K562 (cell line): ENCODE measurements around the gene UBASH3A. TPM values are rescaled to one million over a fixed set of nuclear protein-coding genes. Genes with fewer than 3 reads are reported as not detected.

ENCODE experiments used
- ELF4 ChIP-seq: fragments of 450-650 bp; formaldehyde crosslinking; IDR thresholded peaks from 2 replicates; pipeline ENCODE4 v1.4.0; 2022; ENCODE audit warnings: missing genetic modification characterization
- FIP1L1 ChIP-seq: fragments of 200-400 bp; formaldehyde crosslinking; IDR thresholded peaks from 2 replicates; pipeline ENCODE4 v1.6.1; 2018; ENCODE audit warnings: mild to moderate bottlenecking, low read depth, low read length; ENCODE audit not compliant: poor library complexity, severe bottlenecking
- HDAC3 ChIP-seq: fragments of 450-650 bp; IDR thresholded peaks from 2 replicates; pipeline ENCODE4 v1.6.1; 2018; ENCODE audit warnings: borderline replicate concordance, mild to moderate bottlenecking, moderate library complexity; ENCODE audit not compliant: partially characterized antibody
- HMGN3 ChIP-seq: IDR thresholded peaks from 2 replicates; pipeline ENCODE4 v1.6.1; 2011; ENCODE audit warnings: borderline replicate concordance, low read depth, mild to moderate bottlenecking, mixed read lengths, low read length; ENCODE audit not compliant: insufficient read length; ENCODE audit errors: extremely low read depth
- KAT2B ChIP-seq: IDR thresholded peaks from one replicate; pipeline ENCODE4 v1.6.1; 2012; ENCODE audit warnings: low read depth, mild to moderate bottlenecking, control low read depth, inconsistent platforms, low read length, moderate library complexity
- NELFE ChIP-seq: IDR thresholded peaks from 2 replicates; pipeline ENCODE4 v1.6.1; 2011; ENCODE audit warnings: mild to moderate bottlenecking; ENCODE audit not compliant: insufficient read depth, insufficient read length
- NFIC ChIP-seq: fragments of 450-650 bp; IDR thresholded peaks from 2 replicates; pipeline ENCODE4 v1.6.1; 2017; ENCODE audit warnings: mild to moderate bottlenecking, inconsistent platforms
- SMARCA4 ChIP-seq: fragments of 450-650 bp; IDR thresholded peaks from 2 replicates; pipeline ENCODE4 v1.6.1; 2016
- TOE1 ChIP-seq, 2 experiments: fragments of 450-650 bp in 1 of 2; sonication (generic) in 1 of 2; formaldehyde crosslinking in 1 of 2; IDR thresholded peaks; 2 replicates each; pipeline versions ENCODE4 v1.7.1 to v1.8.0; 2016 to 2022; ENCODE audit warnings: borderline replicate concordance in 2 of 2, mild to moderate bottlenecking in 2 of 2, antibody characterized with exemption in 1 of 2, inconsistent platforms in 1 of 2, low read depth in 1 of 2, missing genetic modification reagents in 1 of 2, moderate library complexity in 1 of 2
- TRIM24 ChIP-seq, 2 experiments: fragments of 450-650 bp; IDR thresholded peaks; 2 replicates each; pipeline ENCODE4 v1.6.1; 2016
- ZNF444 ChIP-seq: fragments of 250-450 bp; sonication (Bioruptor Pico); IDR thresholded peaks from 2 replicates; pipeline ENCODE4 v1.4.0; 2020; ENCODE audit warnings: mild to moderate bottlenecking, moderate library complexity
- ZNF586 ChIP-seq: fragments of 450-650 bp; formaldehyde crosslinking; conservative IDR thresholded peaks from 2 replicates; pipeline ENCODE4 v1.4.0; 2020; ENCODE audit warnings: mild to moderate bottlenecking, moderate library complexity
- polyA plus RNA-seq, 8 experiments: library from polyadenylated mRNA; depleted of rRNA in 4 of 8; stranded (reverse) in 5 of 8; unstranded in 3 of 8; fragments of >200 nt; fragmentation: Nextera tagmentation in 2 of 8; fragmentation: Illumina TruSeq in 1 of 8; extraction: Ambion mirVana in 2 of 8; extraction: Trizol in 1 of 8; gene quantifications; 2 replicates each; pipeline versions ENCODE4 v1.2.1 to v1.2.3, GENCODE V29; 2011 to 2014; ENCODE audit warnings: inconsistent platforms in 1 of 8, missing spikeins in 1 of 8
- total RNA-seq, 7 experiments: library from RNA; depleted of rRNA in 6 of 7; stranded (reverse); fragments of >200 nt in 6 of 7; fragmentation: Illumina TruSeq in 2 of 7; extraction: Trizol in 2 of 7; gene quantifications; 2 replicates each; pipeline versions ENCODE4 v1.2.1 to v1.2.3, GENCODE V29; 2011 to 2021; ENCODE audit warnings: low replicate concordance in 1 of 7
- TF ChIP-seq, protein P1 (sequence below): fragments of 450-650 bp; conservative IDR thresholded peaks from 2 replicates; pipeline ENCODE4 v1.6.1; 2016; ENCODE audit warnings: missing genetic modification characterization, low read depth, mild to moderate bottlenecking, control low read depth, missing compliant biosample characterization
- TF ChIP-seq, protein P2 (sequence below): fragments of 450-650 bp; IDR thresholded peaks from 2 replicates; pipeline ENCODE4 v1.6.1; 2016; ENCODE audit warnings: mild to moderate bottlenecking
- TF ChIP-seq, protein P3 (sequence below): fragments of 150-350 bp; conservative IDR thresholded peaks from 2 replicates; pipeline ENCODE4 v1.6.1; 2014; ENCODE audit warnings: low read length
- TF ChIP-seq, protein P4 (sequence below): fragments of 250-450 bp; sonication (Bioruptor Pico); IDR thresholded peaks from 2 replicates; pipeline ENCODE4 v1.8.0; 2021; ENCODE audit warnings: mild to moderate bottlenecking, moderate library complexity

Gene UBASH3A
- total and polyA plus RNA-seq, 9 of the 15 experiments (the other 6 are each of a cell fraction or from before 2014, with no cell fraction given) = 0.23 to 1.8 (median 1.1) TPM

DNA sequence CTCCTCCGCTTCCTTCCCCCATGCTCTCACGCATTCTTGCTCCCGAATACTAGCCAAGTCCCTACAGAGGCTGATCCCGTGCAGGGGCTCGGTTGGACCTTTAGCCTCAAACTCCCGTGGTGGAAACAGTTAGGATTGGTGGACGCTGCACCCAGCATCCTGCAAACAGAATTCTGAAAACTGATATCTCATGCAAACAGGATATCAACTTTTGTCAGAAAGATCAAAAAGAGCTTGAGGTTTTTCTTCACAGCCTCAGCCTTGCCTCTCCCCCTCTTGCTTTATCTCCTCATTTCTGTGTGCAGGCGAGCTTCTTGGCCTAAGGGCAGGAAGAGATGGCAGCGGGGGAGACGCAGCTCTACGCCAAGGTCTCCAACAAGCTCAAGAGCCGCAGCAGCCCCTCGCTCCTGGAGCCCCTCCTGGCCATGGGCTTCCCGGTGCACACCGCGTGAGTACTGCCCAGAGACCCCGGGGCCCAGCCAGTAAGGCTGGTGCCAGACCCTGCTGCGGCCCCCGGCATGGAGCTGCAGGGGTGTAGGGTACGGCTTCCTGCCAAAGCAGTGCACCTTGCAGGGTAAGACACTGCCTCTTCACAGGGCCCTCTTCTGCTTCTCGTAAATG is at the start of gene UBASH3A (continued):
- peak; percentile 71 to 87 for TF ChIP-seq TRIM24 (IDR thresholded peaks at IDR 0.05)
- no peak for TF ChIP-seq ELF4 (CRISPR knock-in tag)
- TF ChIP-seq, protein P1, sequence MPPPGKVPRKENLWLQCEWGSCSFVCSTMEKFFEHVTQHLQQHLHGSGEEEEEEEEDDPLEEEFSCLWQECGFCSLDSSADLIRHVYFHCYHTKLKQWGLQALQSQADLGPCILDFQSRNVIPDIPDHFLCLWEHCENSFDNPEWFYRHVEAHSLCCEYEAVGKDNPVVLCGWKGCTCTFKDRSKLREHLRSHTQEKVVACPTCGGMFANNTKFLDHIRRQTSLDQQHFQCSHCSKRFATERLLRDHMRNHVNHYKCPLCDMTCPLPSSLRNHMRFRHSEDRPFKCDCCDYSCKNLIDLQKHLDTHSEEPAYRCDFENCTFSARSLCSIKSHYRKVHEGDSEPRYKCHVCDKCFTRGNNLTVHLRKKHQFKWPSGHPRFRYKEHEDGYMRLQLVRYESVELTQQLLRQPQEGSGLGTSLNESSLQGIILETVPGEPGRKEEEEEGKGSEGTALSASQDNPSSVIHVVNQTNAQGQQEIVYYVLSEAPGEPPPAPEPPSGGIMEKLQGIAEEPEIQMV (tag) = no peak
- TF ChIP-seq FIP1L1 = no peak
- no peak for TF ChIP-seq HDAC3
- TF ChIP-seq ZNF586 (CRISPR knock-in tag) = no peak
- TF ChIP-seq, protein P2, sequence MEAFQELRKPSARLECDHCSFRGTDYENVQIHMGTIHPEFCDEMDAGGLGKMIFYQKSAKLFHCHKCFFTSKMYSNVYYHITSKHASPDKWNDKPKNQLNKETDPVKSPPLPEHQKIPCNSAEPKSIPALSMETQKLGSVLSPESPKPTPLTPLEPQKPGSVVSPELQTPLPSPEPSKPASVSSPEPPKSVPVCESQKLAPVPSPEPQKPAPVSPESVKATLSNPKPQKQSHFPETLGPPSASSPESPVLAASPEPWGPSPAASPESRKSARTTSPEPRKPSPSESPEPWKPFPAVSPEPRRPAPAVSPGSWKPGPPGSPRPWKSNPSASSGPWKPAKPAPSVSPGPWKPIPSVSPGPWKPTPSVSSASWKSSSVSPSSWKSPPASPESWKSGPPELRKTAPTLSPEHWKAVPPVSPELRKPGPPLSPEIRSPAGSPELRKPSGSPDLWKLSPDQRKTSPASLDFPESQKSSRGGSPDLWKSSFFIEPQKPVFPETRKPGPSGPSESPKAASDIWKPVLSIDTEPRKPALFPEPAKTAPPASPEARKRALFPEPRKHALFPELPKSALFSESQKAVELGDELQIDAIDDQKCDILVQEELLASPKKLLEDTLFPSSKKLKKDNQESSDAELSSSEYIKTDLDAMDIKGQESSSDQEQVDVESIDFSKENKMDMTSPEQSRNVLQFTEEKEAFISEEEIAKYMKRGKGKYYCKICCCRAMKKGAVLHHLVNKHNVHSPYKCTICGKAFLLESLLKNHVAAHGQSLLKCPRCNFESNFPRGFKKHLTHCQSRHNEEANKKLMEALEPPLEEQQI = no peak
- no peak for TF ChIP-seq TOE1 (IDR thresholded peaks at IDR 0.05; ENCODE audit: borderline replicate concordance)
- peak; percentile 69; the same call in 1 of the 2 replicates for TF ChIP-seq TOE1 (CRISPR knock-in tag; IDR thresholded peaks at IDR 0.05; ENCODE audit: borderline replicate concordance, low read depth)
- TF ChIP-seq, protein P3, sequence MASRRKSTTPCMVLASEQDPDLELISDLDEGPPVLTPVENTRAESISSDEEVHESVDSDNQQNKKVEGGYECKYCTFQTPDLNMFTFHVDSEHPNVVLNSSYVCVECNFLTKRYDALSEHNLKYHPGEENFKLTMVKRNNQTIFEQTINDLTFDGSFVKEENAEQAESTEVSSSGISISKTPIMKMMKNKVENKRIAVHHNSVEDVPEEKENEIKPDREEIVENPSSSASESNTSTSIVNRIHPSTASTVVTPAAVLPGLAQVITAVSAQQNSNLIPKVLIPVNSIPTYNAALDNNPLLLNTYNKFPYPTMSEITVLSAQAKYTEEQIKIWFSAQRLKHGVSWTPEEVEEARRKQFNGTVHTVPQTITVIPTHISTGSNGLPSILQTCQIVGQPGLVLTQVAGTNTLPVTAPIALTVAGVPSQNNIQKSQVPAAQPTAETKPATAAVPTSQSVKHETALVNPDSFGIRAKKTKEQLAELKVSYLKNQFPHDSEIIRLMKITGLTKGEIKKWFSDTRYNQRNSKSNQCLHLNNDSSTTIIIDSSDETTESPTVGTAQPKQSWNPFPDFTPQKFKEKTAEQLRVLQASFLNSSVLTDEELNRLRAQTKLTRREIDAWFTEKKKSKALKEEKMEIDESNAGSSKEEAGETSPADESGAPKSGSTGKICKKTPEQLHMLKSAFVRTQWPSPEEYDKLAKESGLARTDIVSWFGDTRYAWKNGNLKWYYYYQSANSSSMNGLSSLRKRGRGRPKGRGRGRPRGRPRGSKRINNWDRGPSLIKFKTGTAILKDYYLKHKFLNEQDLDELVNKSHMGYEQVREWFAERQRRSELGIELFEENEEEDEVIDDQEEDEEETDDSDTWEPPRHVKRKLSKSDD = no peak
- TF ChIP-seq HMGN3 = peak; percentile 76
- peak; percentile 63 for TF ChIP-seq ZNF444
- no peak for TF ChIP-seq NELFE
- TF ChIP-seq KAT2B = no peak
- peak; percentile 93 for TF ChIP-seq SMARCA4
- TF ChIP-seq, protein P4, sequence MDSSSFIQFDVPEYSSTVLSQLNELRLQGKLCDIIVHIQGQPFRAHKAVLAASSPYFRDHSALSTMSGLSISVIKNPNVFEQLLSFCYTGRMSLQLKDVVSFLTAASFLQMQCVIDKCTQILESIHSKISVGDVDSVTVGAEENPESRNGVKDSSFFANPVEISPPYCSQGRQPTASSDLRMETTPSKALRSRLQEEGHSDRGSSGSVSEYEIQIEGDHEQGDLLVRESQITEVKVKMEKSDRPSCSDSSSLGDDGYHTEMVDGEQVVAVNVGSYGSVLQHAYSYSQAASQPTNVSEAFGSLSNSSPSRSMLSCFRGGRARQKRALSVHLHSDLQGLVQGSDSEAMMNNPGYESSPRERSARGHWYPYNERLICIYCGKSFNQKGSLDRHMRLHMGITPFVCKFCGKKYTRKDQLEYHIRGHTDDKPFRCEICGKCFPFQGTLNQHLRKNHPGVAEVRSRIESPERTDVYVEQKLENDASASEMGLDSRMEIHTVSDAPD (CRISPR knock-in tag) = no peak
- peak; percentile 88 for TF ChIP-seq NFIC
